Jurkat, Clone E6-1 (cell line): ENCODE results near the gene TMEM88.
A peak's percentile ranks its signal among the peaks of the same experiment; 100 is the strongest.

ENCODE experiments used
- DNase-seq: peaks from one replicate; pipeline ENCODE4 v3.0.0-alpha.2; 2011; ENCODE audit warnings: low read depth, low spot score
- H3K4me3 ChIP-seq: 2 replicates; pipeline ENCODE4 v1.5.1; 2011; ENCODE audit warnings: mild to moderate bottlenecking, low read length, control low read depth, moderate library complexity

The TMEM88 gene

DNA sequence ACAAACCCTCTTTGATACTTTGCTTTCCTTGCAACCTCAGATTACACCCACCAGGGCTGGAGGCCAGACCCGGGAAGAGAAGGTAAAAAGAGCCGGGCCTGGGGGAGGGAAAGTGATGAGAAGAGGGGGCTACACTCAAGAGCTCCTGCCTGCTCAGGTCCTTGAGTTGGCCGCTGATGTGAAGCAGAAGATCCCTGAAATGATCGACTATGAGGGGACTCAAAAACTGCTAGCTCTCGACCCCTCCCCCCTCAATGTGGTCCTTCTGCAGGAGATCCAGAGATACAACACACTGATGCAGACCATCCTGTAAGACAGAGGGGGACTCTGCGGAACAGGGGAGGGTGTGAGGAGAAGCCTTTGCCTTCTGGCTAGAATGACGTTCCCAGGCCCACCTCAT is 23.6 kb upstream of the TMEM88 start:
- no peak overlapping the region for H3K4me3 ChIP-seq
- DNase-seq = no peak

- no peak overlapping the region for H3K4me3 ChIP-seq
- no peak for DNase-seq
Observed at GRCh38 chr17:7832431-7832830, 22.4 kb upstream of the TMEM88 start.

- H3K4me3 ChIP-seq = peak overlapping the region; percentile 69
Observed at GRCh38 chr17:7833011-7833794, 21.7 kb upstream of the TMEM88 start.

DNA sequence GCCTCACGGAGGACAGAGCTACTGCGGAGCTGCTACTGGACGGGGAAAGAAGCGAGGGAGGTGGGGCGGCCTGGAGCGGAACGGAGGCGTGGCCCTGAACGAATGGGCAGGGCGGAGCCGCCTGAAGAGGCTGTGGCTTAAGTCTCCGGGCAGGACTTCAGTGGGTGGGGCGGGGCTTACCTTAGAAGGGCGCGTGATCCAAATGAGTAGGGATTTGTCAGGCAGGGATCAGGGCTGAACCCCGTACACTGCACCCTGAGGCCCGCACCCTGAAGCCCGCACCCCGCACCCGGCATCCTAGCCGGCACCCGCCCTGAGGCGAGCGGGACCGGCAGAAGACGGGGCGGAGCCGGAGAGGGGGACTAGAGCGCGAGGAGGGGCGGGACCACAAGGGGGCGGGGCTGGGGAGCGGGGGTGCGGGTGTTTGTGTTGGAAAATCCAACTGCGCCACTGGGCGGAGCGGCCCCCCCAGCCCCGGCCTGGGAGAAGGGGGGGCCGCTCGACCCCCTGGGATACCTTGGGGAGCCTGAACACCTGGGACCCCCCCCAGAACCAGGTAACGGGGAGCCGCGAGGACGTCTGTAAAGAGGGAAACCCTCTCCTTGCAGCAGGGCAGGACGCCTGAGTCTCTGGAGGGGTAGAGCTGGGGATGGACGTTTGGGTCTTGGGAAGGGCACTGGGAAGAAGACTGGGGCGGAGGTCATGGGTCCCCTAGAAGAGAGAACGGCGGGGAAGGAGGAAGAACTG is 20.9 kb upstream of the TMEM88 start, which contains the start of gene KDM6B:
Gene KDM6B, plus strand, starts transcription at position 423 of the 747 bp plus-strand sequence. CDS start 11,338 bp downstream, outside the sequence.
- peak within 1 kb of the TSS; percentile 69 for H3K4me3 ChIP-seq
- DNase-seq = peak; percentile 80

More at GRCh38 chr17:7833011-7833794, 21.7 kb upstream of the TMEM88 start:
- DNase-seq = no peak

GRCh38 chr17:7834542-7834956 is 20.3 kb upstream of the TMEM88 start:
- no peak for DNase-seq
- H3K4me3 ChIP-seq = peak overlapping the region; percentile 69

- peak; percentile 98 for DNase-seq
- peak overlapping the region; percentile 88 for H3K4me3 ChIP-seq
Observed at GRCh38 chr17:7834957-7835813, 19.7 kb upstream of the TMEM88 start.

DNA sequence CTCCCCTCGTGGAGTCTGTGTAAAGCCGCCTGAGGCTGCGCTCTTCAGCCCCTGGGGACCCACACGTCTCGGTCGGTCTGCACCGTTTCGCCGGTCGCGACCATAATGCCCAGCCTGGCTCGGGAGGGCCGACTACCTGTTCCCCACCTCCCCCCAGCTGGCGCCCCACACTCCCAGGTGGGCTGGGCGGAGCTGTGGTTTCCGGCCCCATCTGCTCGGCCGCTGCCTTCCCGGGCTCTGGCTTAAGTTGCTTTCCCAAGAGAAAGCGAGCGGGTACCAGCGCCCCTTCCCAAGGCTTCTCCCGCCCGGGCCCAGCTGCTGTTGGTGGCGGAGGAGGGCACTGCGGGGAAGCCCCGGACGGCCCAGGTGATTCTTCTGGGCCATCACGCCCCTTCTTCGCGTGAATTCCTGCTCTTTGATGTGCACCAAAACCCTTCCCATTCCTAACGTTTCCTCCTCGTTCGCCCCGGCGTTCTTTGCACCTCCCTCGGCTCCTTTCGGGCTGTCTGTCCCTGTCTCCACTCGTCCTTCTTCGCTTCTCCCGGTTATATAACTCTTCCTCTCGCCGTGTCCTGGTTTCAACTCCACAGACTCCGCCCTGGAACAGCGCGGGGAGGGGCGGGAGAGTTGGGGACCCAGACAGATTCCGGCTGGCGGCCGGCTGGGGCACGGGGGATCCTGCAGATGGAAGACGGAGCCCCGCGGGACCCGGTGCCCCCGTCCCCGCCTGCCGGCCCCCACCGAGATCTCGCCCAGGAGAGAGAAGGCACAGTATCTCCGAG is 18.9 kb upstream of the TMEM88 start:
- DNase-seq = no peak
- H3K4me3 ChIP-seq = peak overlapping the region; percentile 88

- peak overlapping the region; percentile 88 for H3K4me3 ChIP-seq
- DNase-seq = peak; percentile 96
Observed at GRCh38 chr17:7836596-7837407, 18.1 kb upstream of the TMEM88 start.

GRCh38 chr17:7837408-7838088 is 17.3 kb upstream of the TMEM88 start:
- no peak for DNase-seq
- peak overlapping the region; percentile 88 for H3K4me3 ChIP-seq

DNA sequence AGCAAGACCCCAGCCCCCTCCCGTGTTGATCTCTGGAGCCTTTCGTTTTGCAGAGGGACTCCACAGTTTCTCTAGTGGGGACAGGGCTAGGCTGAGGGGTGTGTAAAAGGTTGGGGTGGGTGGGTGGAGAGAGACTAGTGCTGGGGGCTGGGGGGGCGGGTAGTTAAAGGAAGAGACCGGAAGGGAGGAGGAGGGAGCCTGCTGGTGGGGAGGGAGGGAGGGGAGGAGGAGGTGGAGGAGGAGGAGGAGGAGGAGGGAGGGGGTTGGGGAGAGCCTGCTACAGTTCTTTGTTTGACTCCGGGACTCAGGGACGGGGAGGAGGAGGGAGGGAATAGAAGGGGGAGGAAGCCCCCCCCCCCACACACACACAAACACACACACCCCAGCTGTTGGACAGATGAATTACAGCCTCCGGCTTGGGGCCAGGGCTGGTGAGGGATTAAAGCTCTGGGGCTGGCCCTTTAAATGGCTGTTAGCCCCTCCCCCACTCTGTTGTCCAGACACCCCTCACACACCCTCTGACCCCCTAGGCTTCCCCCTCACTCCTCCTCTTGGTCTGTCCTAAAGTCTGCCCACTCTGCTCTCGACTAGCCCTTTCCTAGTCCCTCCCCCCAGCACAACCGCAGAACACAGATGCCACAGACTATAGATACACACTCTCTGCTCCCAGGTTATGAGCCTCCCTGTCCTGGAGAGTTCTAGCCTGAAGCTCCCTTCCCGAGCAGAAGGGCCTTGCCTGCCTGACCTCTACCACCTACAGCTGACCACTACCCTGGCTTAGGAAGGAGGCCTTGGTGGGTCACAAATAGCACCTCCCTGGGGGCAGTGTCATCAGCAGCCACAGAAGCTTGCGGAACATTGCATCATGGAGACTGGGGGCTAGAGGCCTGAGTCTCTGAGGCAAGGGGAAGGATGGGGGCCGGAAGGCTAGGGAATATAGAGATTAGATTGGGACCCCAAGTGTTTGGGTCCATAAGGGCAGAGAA is 16.5 kb upstream of the TMEM88 start:
- peak; percentile 80 for DNase-seq
- H3K4me3 ChIP-seq = peak overlapping the region; percentile 88

DNA sequence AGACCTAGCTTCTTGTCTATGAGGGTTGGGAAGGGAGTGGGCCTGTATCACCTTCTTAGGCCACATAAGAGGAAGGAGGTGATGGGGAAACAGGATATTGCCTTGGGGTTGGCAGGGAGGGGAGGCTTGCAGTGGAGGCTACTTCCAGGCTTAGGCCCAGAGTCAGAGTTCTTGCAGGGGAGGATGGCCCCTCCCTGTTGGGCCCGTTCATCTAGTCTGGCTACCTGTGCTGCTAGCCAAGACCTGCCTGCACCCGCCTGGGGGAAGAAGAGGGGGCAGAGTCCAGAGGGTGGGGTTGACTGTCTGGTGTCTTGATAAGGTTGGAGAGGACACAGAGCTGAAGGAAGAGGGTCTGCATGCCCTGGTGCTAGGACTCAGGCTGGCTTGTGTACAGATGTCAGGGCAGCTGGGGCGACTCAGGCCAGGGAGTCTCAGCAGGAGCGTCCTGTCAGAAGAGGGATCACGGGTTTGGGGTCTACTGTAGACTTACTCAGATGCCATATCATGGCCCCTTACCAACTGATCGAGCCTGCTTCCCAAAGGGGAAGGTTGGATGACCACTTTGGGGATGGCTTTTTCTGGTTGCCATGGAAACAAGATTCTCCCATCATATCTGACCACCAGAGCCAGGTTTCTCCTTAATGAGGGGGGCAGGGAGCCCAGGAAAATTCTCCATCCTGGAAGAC is 15.5 kb upstream of the TMEM88 start:
- no peak overlapping the region for H3K4me3 ChIP-seq
- DNase-seq = no peak

DNA sequence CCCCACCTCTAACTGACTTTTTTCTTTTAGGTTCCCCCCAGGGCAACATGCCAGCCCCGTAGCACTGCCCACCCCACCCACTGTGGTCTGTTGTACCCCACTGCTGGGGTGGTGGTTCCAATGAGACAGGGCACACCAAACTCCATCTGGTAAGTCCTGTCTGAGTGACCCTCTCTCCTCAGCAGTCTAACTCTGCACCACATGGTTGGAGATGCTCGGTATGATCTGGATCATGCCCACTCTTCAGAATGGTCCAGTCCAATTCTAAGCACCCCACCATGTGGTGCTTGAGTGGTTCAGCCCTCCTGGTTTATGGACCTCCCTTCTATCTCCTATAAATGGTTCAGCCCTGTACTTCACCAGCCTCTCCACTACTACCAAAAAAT is 15.0 kb upstream of the TMEM88 start:
- DNase-seq = peak; percentile 69
- no peak overlapping the region for H3K4me3 ChIP-seq

DNA sequence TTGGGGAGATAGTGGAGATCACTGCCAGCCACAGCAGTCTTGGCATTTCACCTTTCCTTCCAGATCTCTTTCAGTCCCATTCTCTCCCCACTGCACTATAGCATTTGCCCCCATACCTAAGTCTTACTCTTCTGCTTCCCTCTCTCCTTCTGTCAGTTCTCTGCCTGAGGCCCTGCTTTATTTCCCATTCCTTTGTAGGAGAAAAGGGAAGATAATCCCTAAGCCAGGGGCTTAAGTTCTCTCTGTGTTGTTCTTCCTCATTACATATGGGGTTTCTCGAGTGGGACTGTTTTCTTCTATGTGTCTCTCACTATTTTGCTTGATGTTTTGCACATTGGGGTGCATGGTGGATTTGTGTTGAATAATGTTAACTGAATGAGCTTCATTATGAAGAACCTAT is 14.4 kb upstream of the TMEM88 start:
- H3K4me3 ChIP-seq = peak overlapping the region; percentile 82; the same call in 1 of the 2 replicates
- DNase-seq = no peak

DNA sequence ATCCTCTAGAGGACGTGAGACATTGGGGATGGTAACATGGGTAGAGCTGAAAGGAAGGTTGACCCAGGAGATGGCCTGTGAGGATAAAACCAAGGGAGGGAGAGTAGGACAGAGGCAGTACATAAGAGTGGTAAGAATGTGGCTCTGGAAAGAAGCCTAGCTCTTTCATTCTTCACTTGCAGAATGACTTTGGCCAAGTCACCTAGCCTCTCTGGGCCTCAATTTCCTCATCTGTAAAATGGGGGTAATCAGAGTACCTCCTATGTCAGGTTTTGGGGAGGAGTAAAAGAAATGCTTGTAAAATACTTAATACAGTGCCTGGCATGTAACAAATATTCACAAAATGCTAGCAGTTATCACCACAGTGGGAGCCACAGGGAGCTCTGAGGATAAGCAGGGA is 14.0 kb upstream of the TMEM88 start:
- no peak for DNase-seq
- peak overlapping the region; percentile 82 for H3K4me3 ChIP-seq

- DNase-seq = peak; percentile 68
- peak overlapping the region; percentile 82 for H3K4me3 ChIP-seq
Observed at GRCh38 chr17:7841396-7841914, 13.4 kb upstream of the TMEM88 start.
